ENCODE data around the gene SSB.
"Not testable (repeated sequence)": the region's sequence is repeated elsewhere in the genome, so short reads cannot be mapped to it uniquely, and the experiment has no call there.

The SSB gene

GRCh38 chr2:169838743-169839489 is 40.2 kb downstream of the SSB start:
- DNase-seq = no peak

GRCh38 chr2:169839954-169840746 is 41.5 kb downstream of the SSB start:
- no peak for DNase-seq

DNA sequence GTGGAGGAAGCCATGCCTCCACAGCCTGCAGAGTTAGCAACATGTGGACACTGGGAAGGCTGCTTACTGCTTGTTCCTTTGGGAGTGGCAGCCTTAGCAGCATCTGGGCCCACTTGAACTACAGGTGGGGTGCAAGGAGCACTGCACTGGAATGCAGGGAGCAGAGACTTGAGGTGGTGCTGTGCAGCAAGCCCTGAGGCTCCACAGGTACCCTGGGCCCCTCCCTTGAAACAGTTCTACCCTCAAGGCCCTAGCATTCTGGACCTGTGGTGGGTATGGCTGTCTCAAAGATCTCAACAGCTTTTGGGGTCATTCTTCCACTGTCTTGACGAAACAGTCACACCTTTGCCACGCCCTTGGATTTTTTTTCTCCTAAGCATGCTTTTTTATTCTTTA is 42.1 kb downstream of the SSB start:
- DNase-seq = no peak

GRCh38 chr2:169841625-169842024 is 43.0 kb downstream of the SSB start:
- DNase-seq = not testable (repeated sequence)

GRCh38 chr2:169845016-169845415 is 46.3 kb downstream of the SSB start:
- DNase-seq = no peak

DNA sequence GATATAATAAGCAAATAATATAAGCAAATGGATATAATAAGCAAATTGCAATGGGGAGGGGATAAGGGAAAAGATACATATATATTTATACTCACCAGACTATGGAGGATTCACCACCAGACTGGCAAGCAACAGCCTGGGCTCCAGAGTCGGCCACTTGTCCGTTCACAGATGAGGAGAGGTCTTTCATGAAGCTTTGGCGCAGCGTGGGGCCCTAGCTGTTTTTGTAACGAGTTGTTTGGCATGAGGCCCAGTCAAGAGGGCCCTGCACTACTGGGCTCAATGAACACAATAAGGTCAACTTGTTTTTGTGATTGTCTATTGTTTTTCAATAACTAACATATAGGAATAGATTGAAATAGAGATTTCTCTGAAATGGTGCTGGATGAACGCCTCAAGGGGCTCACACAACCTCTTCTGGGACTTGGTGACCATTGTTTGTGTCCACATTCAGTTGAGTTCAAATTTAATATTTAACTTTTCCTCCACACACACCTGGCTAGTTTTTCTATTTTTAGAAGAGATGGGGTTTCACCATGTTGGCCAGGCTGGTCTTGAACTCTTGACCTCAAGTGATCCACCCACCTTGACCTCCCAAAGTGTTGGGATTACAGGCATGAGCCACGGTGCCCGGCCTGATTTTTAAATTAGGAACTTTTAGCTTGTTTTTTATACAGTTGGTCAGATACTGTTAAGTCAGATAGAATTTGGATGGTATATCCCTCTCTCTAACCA is 50.5 kb downstream of the SSB start:
- DNase-seq = not testable (repeated sequence)

DNA sequence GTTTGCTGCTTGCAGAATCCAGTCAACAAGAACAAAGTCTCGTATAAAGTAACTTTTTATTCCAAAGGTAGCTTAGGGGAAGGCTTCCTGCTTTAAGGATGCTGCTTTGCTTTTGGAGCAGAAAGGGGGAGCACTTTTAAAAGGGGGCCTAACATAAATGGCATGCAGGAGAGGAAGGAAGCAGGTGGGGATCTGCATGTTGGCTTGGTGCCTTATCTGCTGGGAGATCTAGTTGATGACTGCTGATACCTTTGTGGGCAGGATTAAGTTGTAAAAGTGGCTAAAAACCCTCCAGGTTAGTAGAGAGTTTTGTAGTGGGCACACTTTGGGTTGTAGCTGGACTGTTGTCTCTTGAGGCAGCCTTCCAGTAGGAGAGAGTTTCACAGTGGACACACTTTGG is 51.0 kb downstream of the SSB start:
- DNase-seq = no peak

DNA sequence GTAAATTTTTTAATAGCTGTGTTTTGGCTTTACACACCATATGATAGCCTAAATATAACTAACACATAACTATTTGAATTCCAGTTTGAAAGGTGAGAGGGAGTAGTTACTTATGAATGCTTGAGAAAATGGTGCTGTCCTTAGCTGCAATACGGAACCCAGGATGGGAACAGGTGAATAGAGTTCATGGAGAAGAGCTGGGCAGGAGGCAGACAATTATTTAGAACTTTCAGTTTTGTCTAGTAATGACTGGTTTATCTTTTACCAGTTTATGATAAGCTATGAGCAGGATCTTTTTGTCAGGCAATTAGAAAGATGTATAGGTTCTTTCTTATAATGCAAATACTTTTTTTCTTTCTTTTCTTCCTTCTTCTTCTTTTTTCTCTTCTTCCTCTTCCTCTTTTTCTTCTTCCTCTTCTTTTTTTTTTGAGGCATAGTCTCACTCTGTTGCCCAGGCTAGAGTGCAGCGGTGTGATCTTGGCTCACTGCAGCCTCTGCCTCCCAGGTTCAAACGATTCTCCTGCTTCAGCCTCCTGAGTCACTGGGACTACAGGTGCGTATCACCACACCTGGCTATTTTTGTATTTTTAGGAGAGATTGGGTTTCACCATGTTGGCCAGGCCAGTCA is 54.5 kb downstream of the SSB start:
- no peak for DNase-seq

DNA sequence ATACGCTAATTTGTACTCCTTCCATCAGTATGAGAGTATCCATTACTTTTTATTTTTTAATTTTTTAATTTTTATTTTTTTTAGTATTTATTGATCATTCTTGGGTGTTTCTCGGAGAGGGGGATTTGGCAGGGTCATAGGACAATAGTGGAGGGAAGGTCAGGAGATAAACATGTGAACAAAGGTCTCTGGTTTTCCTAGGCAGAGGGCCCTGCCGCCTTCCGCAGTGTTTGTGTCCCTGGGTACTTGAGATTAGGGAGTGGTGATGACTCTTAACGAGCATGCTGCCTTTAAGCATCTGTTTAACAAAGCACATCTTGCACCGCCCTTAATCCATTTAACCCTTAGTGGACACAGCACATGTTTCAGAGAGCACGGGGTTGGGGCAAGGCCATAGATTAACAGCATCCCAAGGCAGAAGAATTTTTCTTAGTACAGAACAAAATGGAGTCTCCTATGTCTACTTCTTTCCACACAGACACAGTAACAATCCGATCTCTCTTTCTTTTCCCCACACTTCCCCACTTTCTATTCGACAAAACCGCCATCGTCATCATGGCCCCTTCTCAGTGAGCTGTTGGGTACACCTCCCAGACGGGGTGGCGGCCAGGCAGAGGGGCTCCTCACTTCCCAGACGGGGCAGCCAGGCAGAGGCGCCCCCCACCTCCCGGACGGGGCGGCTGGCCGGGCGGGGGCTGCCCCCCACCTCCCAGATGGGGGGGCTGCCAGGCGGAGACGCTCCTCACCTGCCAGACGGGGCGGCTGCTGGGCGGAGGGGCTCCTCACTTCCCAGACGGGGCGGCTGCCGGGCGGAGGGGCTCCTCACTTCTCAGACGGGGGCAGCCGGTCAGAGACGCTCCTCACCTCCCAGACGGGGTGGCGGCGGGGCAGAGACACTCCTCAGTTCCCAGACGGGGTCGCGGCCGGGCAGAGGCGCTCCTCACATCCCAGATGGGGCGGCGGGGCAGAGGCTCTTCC is 56.9 kb downstream of the SSB start:
- DNase-seq = not testable (repeated sequence)

DNA sequence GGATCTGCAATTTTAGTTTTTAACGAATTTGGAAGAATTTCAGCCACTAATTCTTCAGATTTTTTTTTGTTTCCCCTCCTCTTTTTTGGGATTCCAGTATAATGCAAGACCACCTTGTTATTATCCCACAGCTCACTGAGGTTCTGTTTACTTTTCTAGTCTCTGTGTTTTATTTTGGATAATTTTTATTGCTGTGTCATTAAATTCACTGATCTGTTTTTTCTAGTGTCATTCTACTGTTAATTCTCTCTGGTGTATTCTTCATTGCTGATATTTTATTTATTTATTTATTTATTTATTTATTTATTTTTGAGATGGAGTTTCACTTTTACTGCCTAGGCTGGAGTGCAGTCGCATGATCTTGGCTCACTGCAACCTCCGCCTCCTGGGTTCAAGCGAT is 60.8 kb downstream of the SSB start:
- DNase-seq = no peak

DNA sequence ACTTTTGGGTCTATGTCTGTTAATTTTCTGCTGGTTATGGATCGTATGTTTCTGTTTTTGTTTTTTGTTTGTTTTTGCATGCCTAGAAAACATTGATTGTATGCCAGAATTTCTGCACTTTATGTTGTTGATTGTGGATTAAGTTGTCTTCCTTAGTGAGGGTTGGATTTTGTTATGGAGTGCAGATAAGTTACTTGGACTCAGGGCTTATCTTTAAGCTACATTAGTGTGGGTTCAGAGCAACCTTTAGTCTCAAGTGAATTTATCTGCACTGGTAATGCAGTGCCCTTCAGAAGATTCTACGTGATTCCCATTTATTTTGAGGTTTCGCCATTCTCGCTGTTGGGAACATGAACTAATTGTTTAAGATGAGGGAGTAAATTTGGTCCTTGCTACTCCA is 61.5 kb downstream of the SSB start:
- no peak for DNase-seq

All from CD4-positive, alpha-beta T cell treated with Interleukin-1 beta for 1 hour (primary cell).